Epithelial cell of prostate (primary cell): ENCODE data around the gene SCPEP1.
A peak's percentile ranks its signal among the peaks of the same experiment; 100 is the strongest.
"Not testable (repeated sequence)": the region's sequence is repeated elsewhere in the genome, so short reads cannot be mapped to it uniquely, and the experiment has no call there.

Experiments used
- DNase-seq: peaks from one replicate; pipeline ENCODE4 v3.0.0-alpha.2; 2011; ENCODE audit warnings: low read depth, low spot score
- H3K27ac ChIP-seq: fragments of 450-650 bp; 2 replicates; pipeline ENCODE4 v1.5.1; 2017; ENCODE audit warnings: mild to moderate bottlenecking

The SCPEP1 gene

DNA sequence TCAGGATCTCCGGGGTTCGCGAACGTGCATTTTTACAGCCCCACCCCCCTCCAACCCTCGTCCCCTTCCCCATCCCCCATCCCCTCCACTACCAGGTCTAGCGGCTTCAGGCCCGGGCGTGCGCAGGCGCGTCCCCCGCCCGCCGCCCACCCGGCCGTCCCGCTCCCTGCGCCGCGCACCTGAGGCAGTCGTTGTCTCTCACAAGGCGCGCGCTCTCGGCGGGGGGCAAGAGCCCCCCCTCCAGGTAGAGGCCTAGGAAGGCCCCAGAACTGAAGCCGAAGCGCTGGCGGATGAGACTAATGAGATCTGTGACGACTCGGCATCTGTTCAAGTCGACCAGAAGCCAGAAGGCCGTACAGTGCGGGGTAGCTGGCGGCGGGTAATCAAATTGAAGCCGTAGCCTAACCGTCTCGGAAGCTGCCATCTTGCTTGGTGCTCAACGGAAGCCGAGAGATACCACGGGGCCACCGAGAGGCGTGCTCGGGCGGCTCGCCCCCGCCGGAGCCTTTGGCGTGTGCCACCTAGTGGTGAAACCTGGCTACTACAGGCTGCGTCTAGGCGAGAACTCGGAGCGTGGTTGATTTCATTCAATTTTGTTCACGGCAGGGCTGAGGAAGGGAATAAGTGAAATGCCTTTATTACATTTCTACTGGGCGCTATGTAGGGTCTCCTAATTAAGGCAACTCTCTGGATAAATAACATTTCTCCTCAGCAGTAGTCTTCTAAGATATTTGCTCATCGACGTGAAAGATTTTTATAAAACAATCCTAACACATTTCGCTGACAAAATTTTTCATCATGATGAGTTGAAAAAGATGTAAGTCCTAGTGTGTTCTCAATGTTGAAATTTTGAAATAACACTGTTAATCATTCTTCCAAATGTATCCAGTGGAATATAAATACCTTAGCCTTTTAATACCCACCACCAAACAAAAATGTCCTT is 17.1 kb upstream of the SCPEP1 start, which contains the start of gene COIL:
Gene COIL, minus strand, starts transcription at position 455 of the 943 bp plus-strand sequence. Its CDS starts 31 bp downstream, at position 424.
- DNase-seq, result peak; percentile 57

DNA sequence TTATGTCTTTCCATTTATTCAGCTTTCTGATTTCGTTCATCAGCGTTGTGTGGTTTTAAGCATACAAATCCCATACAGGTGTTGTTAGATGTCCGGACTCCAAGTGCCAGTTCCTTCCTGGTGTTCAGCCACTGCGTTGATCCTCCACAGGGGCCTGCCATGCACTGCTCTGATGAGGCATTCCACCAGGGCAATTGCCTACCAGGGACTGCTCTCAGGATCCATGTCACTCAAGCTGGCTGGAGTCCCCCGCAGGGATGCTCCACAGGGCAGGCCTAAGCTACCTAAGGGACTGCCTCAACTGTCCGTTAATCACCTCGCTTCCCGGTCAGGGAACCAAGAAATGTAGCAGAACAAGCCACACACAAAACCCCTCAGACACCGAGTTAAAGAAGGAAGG is 12.7 kb upstream of the SCPEP1 start:
- not testable (repeated sequence) for DNase-seq, H3K27ac ChIP-seq

More for the DNA sequence above, 17.1 kb upstream of the SCPEP1 start, which contains the start of gene COIL:
- peak within 1 kb of the TSS; percentile 76 for H3K27ac ChIP-seq

DNA sequence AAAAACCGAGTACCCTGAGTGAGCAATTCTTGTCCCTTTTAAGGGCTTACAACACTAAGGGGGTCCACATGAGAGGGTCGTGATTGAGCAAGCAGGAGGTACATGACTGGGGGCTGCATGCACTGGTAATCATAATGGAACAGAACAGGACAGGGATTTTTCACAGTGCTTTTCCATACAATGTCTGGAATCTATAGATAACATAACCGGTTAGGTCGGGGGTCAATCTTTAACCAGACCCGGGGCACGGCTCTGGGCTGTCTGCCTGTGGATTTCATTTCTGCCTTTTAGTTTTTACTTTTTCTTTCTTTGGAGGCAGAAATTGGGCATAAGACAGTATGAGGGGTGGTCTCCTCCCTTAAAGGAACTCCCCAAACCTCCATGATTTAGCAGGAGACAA is 12.2 kb upstream of the SCPEP1 start:
- DNase-seq, H3K27ac ChIP-seq: not testable (repeated sequence)

DNA sequence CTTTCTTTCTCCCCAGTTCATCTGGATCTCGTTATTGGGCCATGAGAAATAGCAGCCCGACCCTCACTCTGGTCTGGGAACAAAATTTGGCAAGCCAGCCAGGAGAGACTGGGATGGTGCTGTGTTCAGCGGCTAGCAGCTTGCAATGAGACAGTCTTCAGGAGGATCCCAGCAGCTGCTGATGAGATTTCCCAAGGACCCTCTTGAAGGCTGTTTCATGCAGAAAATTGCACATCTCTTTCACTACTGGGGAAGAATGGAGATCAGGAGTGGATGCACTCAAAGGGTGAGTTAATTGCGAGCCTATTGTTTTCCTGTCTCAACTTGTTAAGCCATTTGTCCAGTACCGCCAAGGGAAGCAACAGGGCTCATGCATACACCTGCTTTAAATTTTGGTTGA is 11.6 kb upstream of the SCPEP1 start:
- H3K27ac ChIP-seq, result no peak overlapping the region
- DNase-seq, result no peak

DNA sequence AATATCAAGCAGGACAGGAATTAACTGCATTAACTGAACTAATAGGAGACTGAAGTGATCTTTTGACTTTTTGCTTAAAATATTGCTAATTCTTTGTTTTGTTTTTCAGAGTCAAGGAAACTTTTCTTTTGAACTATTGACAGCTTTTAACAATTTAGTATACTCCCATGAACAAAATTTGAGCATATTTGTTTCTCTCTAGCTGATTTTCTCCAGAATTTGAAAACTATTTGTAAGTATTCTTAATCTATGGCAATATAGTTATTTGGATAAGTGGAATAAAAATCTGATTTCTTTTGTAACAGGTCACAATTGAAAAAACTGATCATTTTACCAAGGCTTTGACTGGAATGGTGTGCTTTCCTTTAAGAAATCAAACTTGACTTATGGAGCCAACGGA is 7.0 kb upstream of the SCPEP1 start:
- H3K27ac ChIP-seq, result no peak overlapping the region
- no peak for DNase-seq

DNA sequence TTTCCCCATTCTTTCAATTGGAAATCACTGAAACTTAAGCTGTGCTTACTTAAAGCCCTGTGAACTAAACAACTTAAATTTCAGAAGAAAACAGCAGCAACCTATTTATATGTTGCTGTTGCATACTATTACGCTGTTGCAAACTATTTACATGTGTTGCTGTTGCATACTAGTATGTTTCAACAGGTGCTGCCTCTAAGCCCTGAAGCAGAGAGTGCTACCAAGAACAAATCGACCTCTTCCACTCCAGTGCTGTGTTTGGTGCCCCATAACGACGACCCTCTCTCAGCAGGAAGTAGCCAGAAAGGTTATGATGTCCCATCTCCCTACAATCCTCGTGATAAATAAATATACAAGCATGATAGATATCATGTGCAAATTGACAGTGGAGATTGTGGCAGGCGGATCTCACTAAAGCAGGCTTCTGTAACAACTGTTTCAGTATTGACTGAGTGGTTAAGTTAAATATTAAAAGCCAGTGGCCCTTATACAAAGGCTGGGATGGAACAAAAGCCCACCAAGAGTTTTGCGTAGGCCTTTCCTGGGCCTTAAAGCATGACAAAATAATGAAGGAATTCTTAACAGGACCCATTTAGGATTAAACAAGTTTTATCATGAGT is 5.7 kb upstream of the SCPEP1 start:
- no peak for DNase-seq
- H3K27ac ChIP-seq, result no peak overlapping the region

DNA sequence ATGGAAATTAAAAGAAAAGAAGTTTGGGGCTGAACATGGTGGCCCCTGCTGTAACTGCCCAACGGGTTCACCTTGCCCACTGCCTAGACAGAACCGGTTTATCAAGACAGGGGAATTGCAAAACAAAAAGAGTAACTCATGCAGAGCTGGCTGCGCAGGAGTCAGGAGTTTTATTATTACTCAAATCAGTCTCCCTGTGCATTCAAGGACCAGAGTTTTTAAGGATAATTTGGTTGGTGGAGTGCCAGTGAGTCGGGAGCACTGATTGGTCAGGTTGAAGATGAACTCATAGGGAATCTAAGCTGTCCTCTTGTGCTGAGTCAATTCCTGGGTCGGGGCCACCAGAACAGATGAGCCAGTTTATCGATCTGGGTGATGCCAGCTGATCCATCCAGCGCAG is 4.4 kb upstream of the SCPEP1 start:
- peak; percentile 64 for DNase-seq
- H3K27ac ChIP-seq, result no peak overlapping the region

DNA sequence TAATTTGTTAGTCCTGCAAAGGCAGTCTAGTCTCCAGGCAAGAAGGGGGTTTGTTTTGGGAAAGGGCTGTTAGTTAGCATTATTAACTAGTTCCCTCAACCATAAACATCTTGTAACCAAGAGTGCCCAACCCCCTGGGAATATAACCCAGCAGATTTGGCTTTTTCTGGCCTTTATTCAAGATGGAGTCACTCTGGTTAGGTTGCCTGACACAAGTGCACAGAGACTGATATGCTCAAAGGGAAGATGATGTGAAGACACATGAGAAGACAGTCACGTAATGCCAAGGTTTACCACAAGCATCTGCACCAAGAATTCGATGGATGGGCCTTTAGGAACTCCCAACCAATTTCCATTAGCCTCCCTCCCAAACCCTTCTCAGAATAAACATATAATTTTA is 3.9 kb upstream of the SCPEP1 start:
- DNase-seq, result no peak
- no peak overlapping the region for H3K27ac ChIP-seq

DNA sequence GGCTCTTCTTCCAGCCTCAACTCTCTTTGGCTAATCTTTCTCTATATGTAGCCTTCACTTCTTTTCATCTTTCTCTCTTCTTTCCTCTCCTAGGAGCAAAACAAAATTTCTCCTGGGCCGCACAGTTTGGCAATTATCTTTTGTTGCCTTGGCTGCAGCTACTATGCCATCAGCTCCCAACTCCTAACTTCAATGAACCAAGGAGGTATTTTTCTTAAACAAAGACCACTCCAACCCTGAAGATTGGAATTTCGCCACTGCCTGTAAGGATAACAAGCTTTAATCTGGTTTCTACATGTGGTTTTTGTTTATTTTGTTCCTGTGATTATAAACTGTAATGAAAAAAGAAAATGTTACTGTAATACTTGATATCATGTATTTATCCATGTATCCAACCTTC is 2.3 kb upstream of the SCPEP1 start:
- no peak for DNase-seq
- no peak overlapping the region for H3K27ac ChIP-seq

DNA sequence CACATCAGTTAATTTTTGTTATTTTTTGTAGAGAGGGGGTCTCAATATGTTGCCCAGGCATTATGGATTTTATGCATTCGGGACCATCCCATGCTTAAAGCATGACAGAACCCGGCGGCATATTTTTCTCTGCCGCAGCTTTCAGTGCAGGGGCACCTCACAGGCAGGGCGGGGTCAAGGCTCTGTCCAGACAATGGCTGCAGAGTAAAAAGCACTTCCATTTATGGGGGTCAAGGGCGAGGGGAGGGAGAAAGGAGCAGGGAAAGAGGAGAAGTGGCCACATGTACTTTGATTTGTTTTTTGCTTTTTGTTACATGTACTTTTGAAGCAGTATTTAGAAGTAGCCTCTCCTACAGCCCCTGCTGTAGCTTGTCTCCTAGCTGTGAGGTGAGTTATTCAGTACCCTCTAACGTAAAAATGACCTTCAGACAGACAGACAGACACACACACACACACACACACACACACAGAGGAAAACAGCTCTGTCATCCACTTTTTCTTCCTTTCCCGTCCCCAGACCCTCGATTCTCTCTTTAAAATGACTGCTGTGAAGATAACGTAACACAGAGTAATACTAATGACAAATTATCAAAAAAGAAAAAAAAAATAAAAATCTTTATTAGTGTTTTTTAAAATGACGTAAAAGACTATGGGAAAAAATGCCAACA is 856 bp upstream of the SCPEP1 start:
- H3K27ac ChIP-seq, result no peak overlapping the region
- no peak for DNase-seq

DNA sequence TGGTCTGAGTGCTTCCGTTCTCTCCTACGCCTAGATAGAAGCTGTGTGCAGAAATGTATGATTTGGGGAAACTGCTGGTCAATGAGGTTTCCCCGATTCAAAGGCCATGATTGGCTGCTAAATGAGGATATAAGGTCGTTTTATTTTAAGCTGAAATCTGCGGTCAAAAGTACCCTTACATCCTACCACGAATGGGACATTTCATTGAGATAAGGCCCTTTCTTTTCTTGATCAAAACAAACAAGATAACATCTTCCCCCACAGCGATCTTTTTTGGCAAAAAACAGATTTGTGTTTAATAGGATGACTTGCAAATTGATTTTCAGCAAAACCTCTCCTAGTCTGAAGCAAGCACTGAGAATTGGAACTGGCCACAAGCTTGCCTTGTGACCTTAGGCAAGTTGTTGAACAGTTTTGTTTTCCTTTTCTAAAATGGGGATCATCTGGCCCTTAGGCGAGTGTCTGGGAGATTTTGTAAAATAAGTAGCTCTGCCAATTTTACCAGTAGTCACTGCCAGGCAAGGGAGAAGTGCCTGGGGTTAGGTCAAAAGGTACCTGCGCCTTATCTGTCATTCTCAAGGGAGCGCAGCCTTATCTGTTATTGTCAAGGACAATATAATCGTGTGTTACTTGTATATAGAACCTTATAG is 635 bp downstream of the SCPEP1 start:
- no peak for DNase-seq
- H3K27ac ChIP-seq, result peak overlapping the region; percentile 68

DNA sequence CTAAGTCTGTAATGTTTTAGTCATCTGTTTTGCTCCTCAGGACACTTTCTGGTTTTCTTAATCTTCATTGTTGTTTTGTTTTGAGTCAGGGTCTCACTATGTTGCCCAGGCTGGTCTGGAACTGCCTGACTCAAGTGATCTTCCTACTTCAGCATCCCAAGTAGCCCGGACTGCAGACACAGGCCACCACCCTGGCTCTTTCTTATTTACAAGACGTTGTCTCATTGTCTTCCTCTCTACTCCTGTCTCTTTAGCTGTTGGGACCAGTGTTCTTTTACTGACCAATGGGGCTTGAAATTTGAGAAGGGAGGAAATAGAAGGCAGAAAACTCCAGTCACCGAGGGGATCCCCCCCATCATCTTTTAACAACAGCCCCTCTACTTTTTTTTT is 1.2 kb downstream of the SCPEP1 start:
- peak overlapping the region; percentile 68 for H3K27ac ChIP-seq
- DNase-seq, result no peak

DNA sequence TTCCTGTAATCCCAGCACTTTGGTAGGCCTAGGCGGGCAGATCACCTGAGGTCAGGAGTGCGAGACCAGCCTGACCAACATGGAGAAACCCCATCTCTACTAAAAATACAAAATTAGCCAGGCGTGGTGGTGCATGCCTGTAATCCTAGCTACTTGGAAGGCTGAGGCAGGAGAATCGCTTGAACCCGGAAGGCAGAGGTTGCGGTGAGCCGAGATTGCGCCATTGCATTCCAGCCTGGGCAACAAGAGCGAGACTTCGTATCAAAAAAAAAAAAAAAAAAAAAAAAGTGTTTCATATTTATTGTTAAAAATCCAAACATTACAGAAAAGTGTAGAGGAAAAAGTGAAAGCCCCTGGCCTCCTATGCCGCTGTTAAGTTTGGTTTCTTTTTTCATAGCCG is 2.6 kb downstream of the SCPEP1 start:
- DNase-seq, result not testable (repeated sequence)
- peak overlapping the region; percentile 68 for H3K27ac ChIP-seq

DNA sequence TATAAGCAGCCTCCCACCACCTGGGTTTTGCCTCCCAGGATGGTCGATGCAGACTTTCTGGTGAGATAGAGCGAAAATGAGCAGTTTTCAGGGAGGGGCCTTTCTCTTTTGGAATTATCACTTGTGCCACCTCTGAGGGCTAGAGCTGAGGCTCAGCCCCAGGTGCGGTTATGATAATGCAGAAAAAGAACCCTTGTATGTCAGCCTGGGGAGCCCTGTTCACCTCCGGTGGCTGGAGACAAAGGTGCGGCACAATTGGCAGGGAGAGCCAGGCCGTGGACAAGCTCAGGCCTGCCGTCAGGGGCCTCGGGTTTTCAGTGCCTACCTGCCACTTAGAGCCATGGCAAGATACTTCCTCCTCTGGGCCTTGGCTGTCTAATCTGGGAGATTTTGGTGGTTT is 4.4 kb downstream of the SCPEP1 start:
- no peak for DNase-seq
- H3K27ac ChIP-seq, result peak overlapping the region; percentile 68

DNA sequence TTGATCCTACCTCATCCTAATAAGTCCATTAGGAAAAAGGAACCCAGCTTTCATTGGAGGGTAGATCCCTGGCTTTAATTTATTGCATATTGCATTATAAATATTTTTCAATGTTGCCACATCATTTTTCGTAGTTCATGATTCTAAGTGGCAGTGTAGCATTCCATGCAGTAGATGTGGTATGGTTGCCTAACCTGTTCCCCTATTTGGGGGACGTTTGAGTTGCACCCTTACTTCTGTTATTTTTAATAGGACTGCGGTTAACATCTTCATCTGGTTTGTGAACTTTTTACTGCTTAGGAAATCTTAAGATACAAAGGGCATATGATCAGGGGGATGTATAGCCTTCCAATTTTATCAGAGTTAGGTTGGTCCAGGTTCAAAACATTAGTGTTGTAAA is 5.4 kb downstream of the SCPEP1 start:
- DNase-seq, result no peak
- no peak overlapping the region for H3K27ac ChIP-seq

DNA sequence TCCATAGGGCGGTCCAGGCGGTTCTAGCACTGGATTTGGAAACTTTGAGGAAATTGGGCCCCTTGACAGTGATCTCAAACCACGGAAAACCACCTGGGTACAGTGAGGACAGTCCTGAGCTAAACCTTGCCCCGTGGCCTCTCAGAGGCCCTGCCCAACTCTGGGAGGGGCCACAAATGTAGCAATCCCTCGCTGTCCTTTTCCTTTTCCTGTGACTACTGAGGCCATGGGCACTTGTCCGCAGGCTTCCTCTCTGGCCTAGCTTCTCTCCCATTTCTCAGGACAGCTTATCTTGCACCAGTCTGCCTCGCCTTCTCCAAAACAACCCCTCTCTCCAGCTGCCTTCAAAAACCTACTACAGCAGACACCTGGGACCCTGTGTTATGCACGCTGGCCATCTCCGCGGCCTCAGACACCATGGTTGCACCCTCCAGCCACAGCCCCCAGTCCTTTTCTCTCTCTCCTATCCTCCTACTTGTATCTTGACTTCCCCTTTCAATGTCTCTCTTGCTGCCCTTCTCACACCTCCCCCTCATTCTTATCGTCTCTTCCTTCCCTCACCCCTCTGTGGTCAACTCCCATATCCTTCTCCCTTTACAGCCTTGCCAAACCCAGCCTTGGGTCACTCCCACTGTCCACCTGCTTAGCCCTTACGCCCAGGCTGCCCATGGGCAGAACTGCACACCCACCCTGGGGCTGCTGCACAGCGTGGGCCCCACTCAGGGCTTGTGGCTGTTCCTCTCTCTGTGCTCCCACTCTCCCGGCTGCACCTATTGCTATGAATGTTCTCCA is 7.6 kb downstream of the SCPEP1 start:
- no peak for DNase-seq
- no peak overlapping the region for H3K27ac ChIP-seq

DNA sequence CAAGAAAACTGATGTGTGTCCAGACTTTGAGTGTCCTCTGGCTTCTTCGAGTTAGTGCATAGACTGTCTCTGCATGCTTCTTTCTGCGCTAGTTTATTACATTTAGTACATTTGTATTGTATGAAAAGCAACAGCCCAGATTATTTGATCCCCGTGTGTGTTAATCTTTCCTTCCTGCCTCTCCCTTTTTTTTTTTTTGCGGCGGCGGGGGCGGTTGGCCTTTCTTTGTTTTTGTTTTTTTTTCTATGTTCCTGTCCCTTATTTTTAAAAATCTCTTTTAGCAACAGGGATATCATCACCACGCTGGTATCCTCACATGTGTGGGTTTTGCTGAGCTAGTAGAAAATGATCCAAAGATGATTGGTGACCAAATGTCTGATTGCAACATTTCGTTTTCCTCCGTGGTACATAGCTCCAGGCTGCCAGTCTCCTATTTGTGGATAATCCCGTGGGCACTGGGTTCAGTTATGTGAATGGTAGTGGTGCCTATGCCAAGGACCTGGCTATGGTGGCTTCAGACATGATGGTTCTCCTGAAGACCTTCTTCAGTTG is 9.4 kb downstream of the SCPEP1 start:
- no peak for DNase-seq
- H3K27ac ChIP-seq, result no peak overlapping the region

DNA sequence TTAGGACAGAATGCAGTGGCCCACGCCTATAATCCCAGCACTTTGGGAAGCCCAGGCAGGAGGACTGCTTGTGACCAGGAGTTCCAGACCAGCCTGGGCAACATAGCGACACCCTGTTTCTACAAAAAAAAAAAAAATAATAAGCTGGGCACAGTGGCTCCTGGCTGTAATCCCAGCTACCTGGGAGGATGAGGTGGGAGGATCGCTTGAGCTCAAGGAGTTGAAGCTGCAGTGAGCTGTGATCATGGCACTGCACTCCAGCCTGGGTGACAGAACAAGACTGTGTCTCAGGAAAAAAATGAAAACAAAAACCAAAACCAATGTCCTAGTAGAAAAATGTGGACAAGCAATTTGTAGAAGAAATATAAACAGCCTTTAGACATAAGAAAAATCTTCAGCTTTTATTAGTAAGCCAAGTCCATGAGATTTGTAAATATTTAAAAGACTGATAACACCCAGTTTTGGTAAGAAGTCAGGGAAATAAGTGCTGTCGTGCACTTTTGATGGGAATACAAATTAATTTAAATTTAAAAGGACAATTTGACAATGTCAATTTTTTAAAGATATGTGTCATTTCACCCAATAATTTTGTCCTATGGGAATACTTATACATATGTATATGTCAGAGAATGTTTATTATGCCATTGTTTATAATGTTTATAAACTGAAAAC is 11.1 kb downstream of the SCPEP1 start:
- DNase-seq, result no peak
- H3K27ac ChIP-seq, result no peak overlapping the region

DNA sequence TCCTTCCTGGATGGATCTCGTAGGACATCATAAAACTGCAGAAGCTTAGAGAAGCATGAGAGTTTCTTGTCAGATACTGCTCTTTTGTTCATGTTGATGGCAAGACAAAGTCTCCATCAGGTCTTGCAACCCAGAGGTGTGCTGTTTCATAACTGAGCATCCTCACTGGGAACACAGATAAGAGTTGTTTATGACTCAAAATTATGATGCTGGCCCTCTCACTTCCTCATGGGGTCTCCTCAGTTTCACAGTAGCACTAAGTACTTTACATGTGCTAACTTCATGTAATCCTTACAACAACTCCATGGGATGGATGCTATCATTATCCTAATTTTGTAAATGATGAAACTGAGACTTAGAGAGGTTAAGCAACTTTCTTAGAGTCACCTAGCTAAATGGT is 14.4 kb downstream of the SCPEP1 start:
- no peak overlapping the region for H3K27ac ChIP-seq
- DNase-seq, result no peak
